DOHH2 (cell line): Measurements from ENCODE around the gene ANTXR1.

Source experiments
- H3F3A ChIP-seq: fragments of 200-600 bp; sonication (generic), shearing (Covaris generic); 2 replicates; pipeline ENCODE4 v1.6.0; 2016; ENCODE audit warnings: antibody characterized with exemption, mild to moderate bottlenecking; ENCODE audit not compliant: control insufficient read depth, insufficient read depth
- H3K27ac ChIP-seq: fragments of 200-600 bp; sonication (generic); 2 replicates; pipeline ENCODE4 v1.5.1; 2014; ENCODE audit warnings: low read depth, mild to moderate bottlenecking, low read length, moderate library complexity
- H3K27me3 ChIP-seq: fragments of 200-600 bp; sonication (generic); 2 replicates; pipeline ENCODE4 v1.6.1; 2014; ENCODE audit warnings: mild to moderate bottlenecking, low read length, mixed read lengths; ENCODE audit not compliant: control insufficient read depth
- H3K36me3 ChIP-seq: fragments of 200-600 bp; sonication (generic); 2 replicates; pipeline ENCODE4 v1.6.1; 2014; ENCODE audit warnings: mild to moderate bottlenecking, low read length, moderate library complexity, mixed read lengths; ENCODE audit not compliant: control insufficient read depth
- H3K4me1 ChIP-seq: fragments of 200-600 bp; sonication (generic); 2 replicates; pipeline ENCODE4 v1.6.1; 2014; ENCODE audit warnings: mild to moderate bottlenecking, low read length, mixed read lengths; ENCODE audit not compliant: control insufficient read depth
- H3K4me2 ChIP-seq: fragments of 200-600 bp; sonication (generic); 2 replicates; pipeline ENCODE4 v1.6.0; 2014; ENCODE audit warnings: mild to moderate bottlenecking, low read length, moderate library complexity
- H3K4me3 ChIP-seq: fragments of 200-600 bp; sonication (generic); 2 replicates; pipeline ENCODE4 v1.5.1; 2014; ENCODE audit warnings: mild to moderate bottlenecking, low read length, mixed read lengths
- H3K79me2 ChIP-seq: fragments of 200-600 bp; sonication (generic); 2 replicates; pipeline ENCODE4 v1.6.1; 2014; ENCODE audit warnings: mild to moderate bottlenecking, low read length, mixed read lengths; ENCODE audit not compliant: control insufficient read depth
- H3K9me2 ChIP-seq: fragments of 200-600 bp; sonication (generic); replicated peaks from 2 replicates; pipeline ENCODE4 v1.6.1; 2014; ENCODE audit warnings: mild to moderate bottlenecking, low read length, mixed read lengths; ENCODE audit not compliant: control insufficient read depth
- H3K9me3 ChIP-seq: fragments of 200-600 bp; sonication (generic); 2 replicates; pipeline ENCODE4 v1.6.1; 2014; ENCODE audit warnings: antibody characterized with exemption, low read length, mixed read lengths; ENCODE audit not compliant: control insufficient read depth, insufficient read depth
- H4K20me1 ChIP-seq: fragments of 200-600 bp; sonication (generic); 2 replicates; pipeline ENCODE4 v1.6.0; 2014; ENCODE audit warnings: low read depth, mild to moderate bottlenecking, antibody characterized with exemption, low read length, moderate library complexity; ENCODE audit not compliant: control insufficient read depth, insufficient read depth
- CTCF ChIP-seq: fragments of 200-600 bp; sonication (generic); IDR thresholded peaks from one replicate; pipeline ENCODE4 v1.5.1; 2014; ENCODE audit warnings: antibody characterized with exemption, mild to moderate bottlenecking, low read depth, low read length; ENCODE audit not compliant: poor library complexity, severe bottlenecking
- EZH2phosphoT487 ChIP-seq: fragments of 200-600 bp; sonication (generic); IDR thresholded peaks from 2 replicates; pipeline ENCODE4 v1.6.1; 2017; ENCODE audit warnings: borderline replicate concordance, mild to moderate bottlenecking, antibody characterized with exemption, low read length, moderate library complexity, mixed read lengths

ANTXR1 gene

DNA sequence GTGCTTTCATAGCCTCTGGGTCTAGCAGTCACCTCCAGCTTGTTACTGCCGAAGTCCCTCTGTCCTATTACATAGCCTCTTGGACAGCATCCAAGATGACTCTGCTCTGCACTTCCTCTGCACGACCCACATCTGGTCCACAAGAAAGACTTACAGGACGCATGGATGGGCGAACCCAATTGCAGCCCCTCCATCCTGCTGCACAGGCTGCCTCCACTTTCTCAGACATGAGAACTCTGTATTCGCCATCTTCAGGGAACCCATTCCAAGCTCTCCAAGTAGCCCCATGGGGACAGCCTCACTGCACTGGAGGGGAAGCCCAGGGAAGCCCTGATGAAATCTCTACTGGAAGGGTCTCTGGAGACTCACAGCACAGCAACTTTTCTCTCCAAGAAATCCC is 201.9 kb downstream of the ANTXR1 start:
- H3K27ac ChIP-seq = no peak overlapping the region
- H3K36me3 ChIP-seq = no peaks in the 10 kb centered on the region
- TF ChIP-seq CTCF (no peak), EZH2phosphoT487 (no peak)
- H3F3A ChIP-seq = no peaks in the 10 kb centered on the region
- no peaks in the 10 kb centered on the region for H3K9me2 ChIP-seq
- H3K4me2 ChIP-seq = no peak overlapping the region
- H3K4me3 ChIP-seq = no peak overlapping the region
- H3K9me3 ChIP-seq = no peaks in the 10 kb centered on the region
- H3K27me3 ChIP-seq = no peaks in the 10 kb centered on the region
- no peaks in the 10 kb centered on the region for H3K4me1 ChIP-seq
- H4K20me1 ChIP-seq = no peaks in the 10 kb centered on the region
- H3K79me2 ChIP-seq = no peaks in the 10 kb centered on the region

- TF ChIP-seq CTCF (no peak), EZH2phosphoT487 (no peak)
- no peak overlapping the region for H3K4me3 ChIP-seq
- H3F3A ChIP-seq = no peaks in the 10 kb centered on the region
- no peaks in the 10 kb centered on the region for H3K9me2 ChIP-seq
- no peaks in the 10 kb centered on the region for H3K4me1 ChIP-seq
- no peak overlapping the region for H3K27ac ChIP-seq
- no peaks in the 10 kb centered on the region for H3K27me3 ChIP-seq
- H3K9me3 ChIP-seq = no peaks in the 10 kb centered on the region
- H3K4me2 ChIP-seq = no peak overlapping the region
- H4K20me1 ChIP-seq = no peaks in the 10 kb centered on the region
- H3K79me2 ChIP-seq = no peaks in the 10 kb centered on the region
- H3K36me3 ChIP-seq = no peaks in the 10 kb centered on the region
Measured at GRCh38 chr2:69216535-69217332, 203.8 kb downstream of the ANTXR1 start.

DNA sequence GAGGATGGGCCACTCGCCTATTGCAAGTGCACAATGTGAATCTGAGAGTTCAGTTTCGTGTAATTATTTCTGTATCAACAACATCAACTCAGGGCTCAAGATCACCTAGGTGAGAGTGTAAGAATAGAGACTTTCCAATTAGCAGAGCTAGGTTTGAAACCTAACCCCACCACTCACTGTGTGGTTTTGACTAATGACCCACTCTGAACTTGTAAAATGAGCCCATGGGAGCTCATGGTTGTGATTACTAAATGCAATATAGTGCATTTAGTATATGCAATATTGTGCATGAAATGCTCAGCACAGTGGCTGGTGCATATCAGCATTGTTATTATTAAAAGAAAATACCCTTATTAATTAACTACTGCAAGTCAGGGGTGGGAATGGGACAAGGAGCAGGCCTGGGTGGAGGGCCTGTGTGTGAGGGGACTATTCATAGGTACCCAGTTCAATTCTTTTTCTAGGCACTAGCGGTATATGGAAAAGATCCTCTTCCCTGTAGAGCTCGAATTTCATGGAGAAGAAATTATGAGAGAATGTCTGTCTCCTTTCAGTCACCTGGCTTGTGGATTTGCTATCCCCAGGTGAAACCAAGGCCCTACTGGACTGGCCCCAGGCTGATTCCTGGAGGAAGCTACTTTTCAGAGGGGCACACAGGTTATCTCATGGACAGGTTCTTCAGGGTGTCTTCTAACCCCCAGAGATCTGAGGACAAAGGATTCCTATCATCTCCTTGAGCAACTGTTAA is 204.5 kb downstream of the ANTXR1 start:
- H3K4me1 ChIP-seq = no peaks in the 10 kb centered on the region
- H3K9me2 ChIP-seq = no peaks in the 10 kb centered on the region
- H3F3A ChIP-seq = no peaks in the 10 kb centered on the region
- H4K20me1 ChIP-seq = no peaks in the 10 kb centered on the region
- no peaks in the 10 kb centered on the region for H3K9me3 ChIP-seq
- no peaks in the 10 kb centered on the region for H3K79me2 ChIP-seq
- no peak overlapping the region for H3K4me3 ChIP-seq
- no peak overlapping the region for H3K4me2 ChIP-seq
- H3K27ac ChIP-seq = no peak overlapping the region
- no peak for TF ChIP-seq EZH2phosphoT487
- no peak for TF ChIP-seq CTCF
- no peaks in the 10 kb centered on the region for H3K27me3 ChIP-seq
- H3K36me3 ChIP-seq = no peaks in the 10 kb centered on the region
